HL-60 (cell line): ENCODE results near the gene HIVEP1.

Experiments used
- DNase-seq, 2 experiments: peaks; one replicate each; pipeline ENCODE4 v3.0.0-alpha.2; 2010 to 2020; ENCODE audit warnings: low read depth in 1 of 2, low spot score in 1 of 2
- H3K27ac ChIP-seq: fragments of 250-450 bp; sonication (Bioruptor Pico); replicated peaks from 2 replicates; pipeline ENCODE4 v1.5.1; 2020; ENCODE audit warnings: mild to moderate bottlenecking, moderate library complexity
- H3K27me3 ChIP-seq: fragments of 250-450 bp; sonication (Bioruptor Pico); 2 replicates; pipeline ENCODE4 v1.5.1; 2021; ENCODE audit warnings: mild to moderate bottlenecking, moderate library complexity; ENCODE audit not compliant: insufficient read depth, poor library complexity, severe bottlenecking
- H3K4me3 ChIP-seq: replicated peaks from 2 replicates; pipeline ENCODE4 v1.5.1; 2011; ENCODE audit warnings: mild to moderate bottlenecking, control low read depth, low read length; ENCODE audit not compliant: insufficient read depth
- CTCF ChIP-seq: IDR thresholded peaks from one replicate; pipeline ENCODE4 v1.5.1; 2011; ENCODE audit warnings: low read length, control low read depth, inconsistent platforms; ENCODE audit not compliant: insufficient read depth
- GABPA ChIP-seq: IDR thresholded peaks from 2 replicates; pipeline ENCODE4 v1.6.1; 2012; ENCODE audit warnings: low read depth
- POLR2AphosphoS5 ChIP-seq: IDR thresholded peaks from 2 replicates; pipeline ENCODE4 v1.6.1; 2012; ENCODE audit warnings: low read depth
- REST ChIP-seq: IDR thresholded peaks from 2 replicates; pipeline ENCODE4 v1.6.1; 2012; ENCODE audit warnings: low read depth; ENCODE audit not compliant: insufficient replicate concordance
- SPI1 ChIP-seq: IDR thresholded peaks from 2 replicates; pipeline ENCODE4 v1.6.1; 2012; ENCODE audit warnings: low read depth, mild to moderate bottlenecking, borderline replicate concordance

The HIVEP1 gene

GRCh38 chr6:11965499-11965898 is 46.6 kb upstream of the HIVEP1 start:
- no peak overlapping the region for H3K4me3 ChIP-seq
- TF ChIP-seq GABPA: no peak
- TF ChIP-seq CTCF: no peak
- TF ChIP-seq SPI1: no peak
- no peak for TF ChIP-seq REST
- no peak for TF ChIP-seq POLR2AphosphoS5
- H3K27ac ChIP-seq: no peak overlapping the region
- no peak for DNase-seq
- H3K27me3 ChIP-seq: no peaks in the 10 kb centered on the region

GRCh38 chr6:11968241-11968806 is 43.8 kb upstream of the HIVEP1 start:
- Histone ChIP-seq H3K27me3 (no peaks in the 10 kb centered on the region), H3K4me3 (no peak overlapping the region), H3K27ac (no peak overlapping the region)
- DNase-seq: no peak
- TF ChIP-seq GABPA (no peak), SPI1 (no peak), CTCF (no peak), POLR2AphosphoS5 (no peak), REST (no peak)

GRCh38 chr6:11969092-11969491 is 43.0 kb upstream of the HIVEP1 start:
- Histone ChIP-seq H3K27me3 (no peaks in the 10 kb centered on the region), H3K27ac (no peak overlapping the region), H3K4me3 (no peak overlapping the region)
- no peak for DNase-seq
- no peak for TF ChIP-seq GABPA
- no peak for TF ChIP-seq SPI1
- TF ChIP-seq REST: no peak
- no peak for TF ChIP-seq POLR2AphosphoS5
- no peak for TF ChIP-seq CTCF
